ES-I3 (cell line): ENCODE data around the gene SLAMF8.
A peak's percentile ranks its signal among the peaks of the same experiment; 100 is the strongest.

Source experiments
- H3K36me3 ChIP-seq: 2 replicates; pipeline ENCODE4 v1.6.1; 2013; ENCODE audit warnings: mild to moderate bottlenecking, low read length, control low read depth, moderate library complexity; ENCODE audit not compliant: insufficient read depth
- H3K4me1 ChIP-seq: 2 replicates; pipeline ENCODE4 v1.6.1; 2013; ENCODE audit warnings: mild to moderate bottlenecking, control low read depth, low read length; ENCODE audit not compliant: insufficient read depth
- H3K9ac ChIP-seq: 2 replicates; pipeline ENCODE4 v1.6.1; 2013; ENCODE audit warnings: low read depth, mild to moderate bottlenecking, low read length, moderate library complexity
- H3K9me3 ChIP-seq: 2 replicates; pipeline ENCODE4 v1.6.1; 2013; ENCODE audit warnings: mild to moderate bottlenecking, low read length, moderate library complexity; ENCODE audit not compliant: control insufficient read depth, insufficient read depth

Gene SLAMF8

GRCh38 chr1:159826441-159827101 is at the start of gene SLAMF8:
TSS of gene SLAMF8 (plus strand) at chr1:159826873. CDS start at chr1:159826899, 26 bp downstream.
- Histone ChIP-seq H3K9ac (no peak within 1 kb of the TSS), H3K9me3 (no peaks in the 10 kb centered on the region), H3K4me1 (peaks cover 9% of the 10 kb centered on the region; the same call in 1 of the 2 replicates), H3K36me3 (no peaks in the 10 kb centered on the region)

- Histone ChIP-seq H3K36me3 (no peaks in the 10 kb centered on the region), H3K9me3 (no peaks in the 10 kb centered on the region), H3K9ac (no peak overlapping the region), H3K4me1 (0 out of 2 replicates have a peak, but pooled peaks cover under 1% of the 10 kb centered on the region)
Observed at GRCh38 chr1:159778266-159778665, 48.4 kb upstream of the SLAMF8 start.

- no peak overlapping the region; the same call in 1 of the 2 replicates for H3K9ac ChIP-seq
- no peaks in the 10 kb centered on the region for H3K36me3 ChIP-seq
- no peaks in the 10 kb centered on the region for H3K9me3 ChIP-seq
- H3K4me1 ChIP-seq = peaks cover 12% of the 10 kb centered on the region
Observed at GRCh38 chr1:159779403-159779851, 47.2 kb upstream of the SLAMF8 start.

- Histone ChIP-seq H3K36me3 (no peaks in the 10 kb centered on the region), H3K9me3 (no peaks in the 10 kb centered on the region), H3K9ac (peak within 1 kb of the TSS; percentile 73; the same call in 1 of the 2 replicates), H3K4me1 (peaks cover 16% of the 10 kb centered on the region)
Observed at GRCh38 chr1:159780583-159781582, 45.8 kb upstream of the SLAMF8 start, which contains the start of gene DUSP23. TSS of gene DUSP23 (plus strand) at chr1:159780962. CDS start at chr1:159781101, 139 bp downstream.

GRCh38 chr1:159781992-159782391 is 44.7 kb upstream of the SLAMF8 start:
- H3K4me1 ChIP-seq = peaks cover 16% of the 10 kb centered on the region
- H3K9me3 ChIP-seq = no peaks in the 10 kb centered on the region
- H3K9ac ChIP-seq = no peak overlapping the region
- H3K36me3 ChIP-seq = no peaks in the 10 kb centered on the region

- Histone ChIP-seq H3K9me3 (no peaks in the 10 kb centered on the region), H3K4me1 (peaks cover 16% of the 10 kb centered on the region), H3K36me3 (no peaks in the 10 kb centered on the region), H3K9ac (no peak overlapping the region)
Observed at GRCh38 chr1:159783724-159784123, 42.9 kb upstream of the SLAMF8 start.

- peaks cover 16% of the 10 kb centered on the region for H3K4me1 ChIP-seq
- H3K36me3 ChIP-seq = no peaks in the 10 kb centered on the region
- H3K9ac ChIP-seq = no peak overlapping the region
- no peaks in the 10 kb centered on the region for H3K9me3 ChIP-seq
Observed at GRCh38 chr1:159786465-159786864, 40.2 kb upstream of the SLAMF8 start.

GRCh38 chr1:159786966-159787365 is 39.7 kb upstream of the SLAMF8 start:
- Histone ChIP-seq H3K9ac (no peak overlapping the region), H3K9me3 (no peaks in the 10 kb centered on the region), H3K4me1 (peaks cover 16% of the 10 kb centered on the region), H3K36me3 (no peaks in the 10 kb centered on the region)

- Histone ChIP-seq H3K4me1 (no peaks in the 10 kb centered on the region), H3K9ac (no peak overlapping the region), H3K36me3 (no peaks in the 10 kb centered on the region), H3K9me3 (no peaks in the 10 kb centered on the region)
Observed at GRCh38 chr1:159790237-159790917, 36.3 kb upstream of the SLAMF8 start.

GRCh38 chr1:159791031-159791430 is 35.6 kb upstream of the SLAMF8 start:
- H3K9me3 ChIP-seq = no peaks in the 10 kb centered on the region
- H3K36me3 ChIP-seq = no peaks in the 10 kb centered on the region
- no peaks in the 10 kb centered on the region for H3K4me1 ChIP-seq
- H3K9ac ChIP-seq = no peak overlapping the region

- no peak overlapping the region for H3K9ac ChIP-seq
- no peaks in the 10 kb centered on the region for H3K9me3 ChIP-seq
- H3K36me3 ChIP-seq = no peaks in the 10 kb centered on the region
- no peaks in the 10 kb centered on the region for H3K4me1 ChIP-seq
Observed at GRCh38 chr1:159791461-159791860, 35.2 kb upstream of the SLAMF8 start.

- Histone ChIP-seq H3K9me3 (no peaks in the 10 kb centered on the region), H3K36me3 (no peaks in the 10 kb centered on the region), H3K4me1 (no peaks in the 10 kb centered on the region), H3K9ac (no peak overlapping the region)
Observed at GRCh38 chr1:159795534-159795933, 31.1 kb upstream of the SLAMF8 start.

- no peak overlapping the region for H3K9ac ChIP-seq
- H3K36me3 ChIP-seq = no peaks in the 10 kb centered on the region
- no peaks in the 10 kb centered on the region for H3K4me1 ChIP-seq
- H3K9me3 ChIP-seq = no peaks in the 10 kb centered on the region
Observed at GRCh38 chr1:159798893-159799292, 27.8 kb upstream of the SLAMF8 start.

GRCh38 chr1:159799446-159799985 is 27.2 kb upstream of the SLAMF8 start:
- H3K4me1 ChIP-seq = no peaks in the 10 kb centered on the region
- H3K36me3 ChIP-seq = no peaks in the 10 kb centered on the region
- no peaks in the 10 kb centered on the region for H3K9me3 ChIP-seq
- no peak overlapping the region for H3K9ac ChIP-seq
